Activated naive CD8-positive, alpha-beta T cell treated with anti-CD3 and anti-CD28 coated beads, Interleukin-2, amount 50 U/mL, for 16 hours (primary cell): ENCODE results near the gene RPGR.

ENCODE experiments used
- DNase-seq: peaks from one replicate; pipeline ENCODE4 v3.0.0-alpha.2; 2020; ENCODE audit warnings: low read depth, low spot score

Gene RPGR

DNA sequence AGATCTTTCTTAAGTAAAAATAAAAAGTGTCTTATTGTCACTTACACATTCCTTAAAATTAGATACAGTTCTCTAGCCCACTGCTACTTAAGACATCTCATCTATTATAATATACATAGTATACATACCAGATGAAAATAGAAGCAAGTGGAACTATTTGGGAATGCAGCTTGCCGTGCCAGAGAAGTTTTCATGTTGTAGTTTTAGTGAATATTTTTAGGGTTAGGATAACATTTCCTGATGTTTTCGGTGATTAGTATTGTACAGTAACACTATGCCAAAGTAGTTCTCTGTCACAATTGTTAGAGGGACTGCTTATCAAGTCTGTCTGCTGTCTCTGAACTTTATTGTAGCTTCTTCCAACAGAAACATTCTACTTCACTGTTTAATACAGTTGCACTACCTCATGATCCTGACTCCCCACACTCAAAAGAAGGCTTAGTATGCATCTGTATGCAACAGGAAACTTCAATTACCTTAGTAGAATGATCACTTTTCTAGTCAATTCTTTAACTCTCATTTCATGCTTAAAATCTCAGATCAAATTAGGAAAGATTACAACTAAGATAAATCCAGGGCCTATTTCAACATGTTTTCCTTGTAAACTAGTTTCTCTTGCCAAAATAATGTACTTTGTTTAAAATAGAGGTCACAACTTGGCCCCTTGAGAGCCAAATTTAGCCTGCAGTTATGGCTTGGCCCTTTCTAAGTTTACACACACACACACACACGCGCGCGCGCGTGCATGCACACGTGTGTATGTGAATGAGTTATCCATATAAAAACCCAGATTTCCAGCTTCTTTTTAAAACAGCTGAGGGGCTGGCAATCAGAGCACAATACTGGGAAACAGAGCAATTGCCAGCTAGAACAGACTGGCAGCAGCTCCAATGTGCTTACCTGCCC is 64.3 kb downstream of the RPGR start:
- DNase-seq: no peak

DNA sequence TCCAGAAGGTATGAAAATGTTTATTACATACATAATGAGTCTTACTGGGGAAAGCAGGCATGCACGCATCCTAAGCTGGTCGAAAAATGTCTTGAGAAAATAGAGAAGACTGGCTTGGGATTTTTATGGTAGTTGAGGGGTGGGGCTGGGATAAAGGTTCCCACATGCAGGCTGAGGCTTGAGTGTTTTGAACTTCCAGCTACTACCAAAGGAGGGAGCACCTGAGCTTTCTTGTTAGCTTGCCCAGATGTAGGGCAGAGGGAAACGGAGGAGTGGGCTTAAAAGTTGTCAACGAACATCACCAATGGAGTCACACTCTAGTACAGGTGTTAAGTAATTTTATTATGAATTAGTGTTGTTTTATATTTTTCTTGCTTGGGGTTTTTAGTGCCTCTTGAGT is 67.1 kb downstream of the RPGR start:
- no peak for DNase-seq

DNA sequence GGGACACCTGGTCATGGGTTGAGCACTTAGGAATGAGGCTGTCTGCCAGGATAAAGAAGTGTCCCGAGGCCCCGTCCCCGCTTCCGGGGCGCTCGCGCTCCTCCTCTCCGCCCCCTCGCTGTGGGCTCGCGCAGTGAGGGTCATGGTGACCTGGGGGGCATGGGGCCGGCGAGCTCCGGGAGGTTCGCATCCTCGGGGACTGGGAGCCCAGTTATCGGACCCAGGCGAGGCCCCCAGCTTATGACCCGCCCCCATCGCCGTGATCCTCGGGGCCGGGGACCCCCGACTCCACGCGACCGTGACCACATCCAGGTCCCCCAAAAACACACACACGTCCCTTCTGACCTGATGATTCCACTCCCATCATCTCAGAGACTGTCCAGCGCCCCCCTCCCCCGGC is 71.3 kb downstream of the RPGR start:
- no peak for DNase-seq

DNA sequence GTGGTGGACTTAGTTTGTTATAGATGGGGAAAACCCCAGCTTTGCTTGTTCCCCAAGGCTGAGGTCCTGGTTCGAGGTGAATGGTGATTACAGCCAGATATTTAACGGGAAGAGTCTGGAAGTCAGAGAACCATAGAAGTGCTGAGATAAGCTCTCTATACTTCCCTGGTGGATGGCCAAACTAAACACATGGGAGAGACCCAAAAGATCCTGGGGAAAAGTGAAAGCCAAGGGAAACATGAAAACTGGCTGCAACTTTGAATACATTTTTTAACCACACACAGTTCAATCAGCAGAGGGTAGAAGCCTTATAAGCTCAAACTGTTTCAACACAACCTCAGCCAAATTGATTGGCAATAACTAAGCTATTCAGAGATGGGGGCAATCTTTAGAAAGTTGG is 77.3 kb downstream of the RPGR start:
- no peak for DNase-seq

DNA sequence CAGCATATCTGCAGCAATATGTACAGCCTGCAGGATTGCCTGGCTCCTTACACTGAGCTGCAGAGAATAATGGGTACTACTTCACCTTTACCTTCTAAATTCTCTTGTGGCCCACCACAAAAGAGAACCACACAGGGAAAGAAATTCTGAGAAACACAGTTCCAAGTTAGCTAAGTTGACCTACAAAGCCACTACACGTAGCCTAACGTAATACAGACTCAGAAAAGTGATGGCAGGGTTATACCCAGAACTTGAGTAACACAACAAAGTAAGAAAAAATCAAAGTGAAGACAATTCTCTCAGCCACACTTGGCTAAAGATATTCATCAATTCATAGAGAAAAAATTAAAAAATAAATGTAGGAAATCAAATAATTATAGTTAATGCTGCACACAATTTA is 80.3 kb downstream of the RPGR start:
- DNase-seq: no peak

DNA sequence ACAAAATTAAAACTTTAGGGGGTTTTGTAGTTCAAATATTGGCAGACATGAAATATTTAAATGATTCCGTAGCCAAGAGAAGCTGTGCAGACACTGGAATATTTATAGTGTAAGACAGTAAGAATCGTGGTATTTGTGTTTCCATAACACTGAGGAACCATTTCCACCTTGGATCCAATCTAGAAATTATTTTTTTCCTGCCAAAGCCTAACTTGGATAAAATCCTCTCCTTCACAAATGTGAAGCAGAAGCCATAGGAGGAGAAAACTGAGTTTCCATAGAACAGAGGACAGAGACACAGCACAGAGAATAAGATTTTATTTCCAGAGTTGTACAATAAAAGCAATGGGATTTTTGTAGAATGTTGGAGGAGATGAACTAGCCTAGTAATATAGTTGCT is 86.8 kb downstream of the RPGR start:
- DNase-seq: no peak

DNA sequence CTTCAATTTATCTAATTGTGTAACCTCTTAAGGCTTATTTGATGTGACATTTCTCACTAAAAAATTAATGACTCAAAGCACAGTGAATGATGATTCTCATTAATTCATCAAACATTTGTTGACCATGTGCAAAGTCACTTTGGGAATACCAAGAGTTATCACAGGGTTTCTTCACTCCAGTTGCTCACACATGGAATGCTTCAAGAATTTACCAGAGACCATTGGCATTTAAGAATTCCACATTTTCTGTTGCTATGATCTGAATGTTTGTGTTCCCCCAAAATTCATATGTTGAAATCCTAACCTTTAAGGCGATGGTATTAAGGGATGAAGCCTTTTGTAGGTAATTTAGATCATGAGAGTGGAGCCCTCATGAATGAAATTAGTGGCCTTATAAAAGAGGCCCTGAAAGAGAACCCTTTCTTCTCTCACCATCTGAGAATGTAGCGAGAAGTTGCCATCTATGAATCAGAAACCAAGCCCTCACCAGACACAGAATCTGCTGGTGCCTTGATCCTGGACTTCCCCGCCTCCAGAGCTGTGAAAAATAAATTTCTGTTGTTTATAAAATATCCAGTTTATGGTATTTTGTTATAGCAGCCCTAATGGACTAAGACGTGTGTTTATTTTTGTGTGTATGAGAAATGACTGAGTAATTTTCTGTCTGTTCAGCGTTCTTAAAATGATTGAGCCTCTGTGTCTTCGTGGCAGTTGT is 90.3 kb downstream of the RPGR start:
- DNase-seq: no peak

DNA sequence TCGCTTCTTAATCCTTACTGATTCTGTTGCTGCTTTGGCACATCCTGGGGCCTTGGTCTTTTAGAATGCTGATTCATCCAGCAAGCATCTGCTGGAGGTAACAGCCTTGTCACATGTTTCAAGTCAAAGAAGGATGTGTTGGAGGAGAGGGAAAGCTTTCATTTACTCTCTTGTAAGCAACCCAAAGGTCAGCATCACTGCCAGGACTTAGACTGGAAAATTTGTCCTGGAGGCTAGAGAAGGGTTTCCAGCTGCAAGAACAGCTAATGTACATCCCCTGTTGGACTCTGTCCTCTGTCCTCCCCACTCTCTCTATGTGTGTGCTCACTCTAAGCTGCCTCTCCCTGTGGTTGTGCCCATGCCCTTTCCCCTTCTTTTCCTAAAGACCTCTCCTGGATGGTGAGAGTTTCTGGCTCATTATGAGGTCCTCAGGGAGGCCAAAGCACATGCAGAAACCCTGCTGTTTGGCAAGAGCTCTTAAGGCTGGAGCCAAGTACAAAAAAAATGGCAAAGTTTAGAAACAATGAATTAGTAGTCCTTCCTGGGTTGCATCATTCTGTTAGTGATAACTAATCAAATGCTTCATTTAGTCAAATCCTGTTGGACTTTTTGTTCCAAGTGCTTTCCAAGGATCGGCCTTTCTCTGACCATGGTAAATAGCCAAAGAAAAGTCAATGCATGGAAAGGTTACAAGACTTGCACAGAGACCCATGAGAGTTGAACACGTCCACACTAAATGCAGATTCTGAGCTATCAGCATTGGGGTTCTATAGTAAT is 93.2 kb downstream of the RPGR start:
- no peak for DNase-seq

DNA sequence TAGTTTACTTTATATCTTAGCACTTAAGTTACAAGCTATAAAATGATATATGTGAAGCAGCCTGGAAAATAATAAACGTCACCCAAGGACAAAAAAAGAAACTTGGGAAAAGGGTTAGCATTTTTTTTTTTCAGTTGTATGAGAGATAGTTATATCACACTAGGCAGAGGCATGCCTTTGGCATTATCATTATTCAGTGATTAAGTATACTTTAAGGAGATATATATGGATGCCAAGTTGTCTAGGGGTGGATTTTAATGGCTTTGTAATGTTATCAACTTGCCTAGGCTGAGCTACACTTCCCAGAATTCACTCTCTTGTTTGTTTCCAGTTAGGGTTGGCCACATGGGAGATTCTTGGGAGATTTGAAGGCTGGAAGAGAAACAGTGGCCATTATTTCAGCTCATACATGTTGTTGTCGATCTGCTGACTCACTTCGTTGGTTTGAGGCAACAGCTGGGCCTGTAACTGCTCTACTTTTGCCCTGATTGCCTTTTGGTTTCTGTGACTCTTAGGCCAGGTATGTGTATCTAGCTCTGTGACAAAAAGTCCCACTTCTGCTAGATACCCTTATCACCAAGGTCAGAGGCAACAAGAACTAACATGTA is 95.1 kb downstream of the RPGR start:
- DNase-seq: no peak

DNA sequence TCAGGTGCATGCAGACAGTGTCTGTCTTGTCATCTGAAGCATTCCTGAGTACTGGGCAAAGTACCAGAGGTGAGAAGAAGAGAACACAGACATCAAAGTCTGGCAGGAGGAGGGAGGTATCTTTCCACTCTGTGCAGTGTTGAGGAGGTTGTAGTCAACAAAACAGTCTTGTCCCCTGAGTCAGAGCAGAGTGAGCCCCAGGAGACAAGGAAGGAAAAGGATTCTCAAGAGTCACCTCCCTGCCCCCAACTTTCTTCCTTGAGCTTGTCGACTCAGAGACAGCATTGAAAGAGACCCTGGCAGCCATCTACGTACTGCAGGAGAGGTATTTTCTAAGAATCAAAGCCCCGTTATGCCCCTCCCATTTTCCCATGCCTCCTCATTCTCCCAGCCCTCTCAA is 102.2 kb downstream of the RPGR start:
- no peak for DNase-seq

DNA sequence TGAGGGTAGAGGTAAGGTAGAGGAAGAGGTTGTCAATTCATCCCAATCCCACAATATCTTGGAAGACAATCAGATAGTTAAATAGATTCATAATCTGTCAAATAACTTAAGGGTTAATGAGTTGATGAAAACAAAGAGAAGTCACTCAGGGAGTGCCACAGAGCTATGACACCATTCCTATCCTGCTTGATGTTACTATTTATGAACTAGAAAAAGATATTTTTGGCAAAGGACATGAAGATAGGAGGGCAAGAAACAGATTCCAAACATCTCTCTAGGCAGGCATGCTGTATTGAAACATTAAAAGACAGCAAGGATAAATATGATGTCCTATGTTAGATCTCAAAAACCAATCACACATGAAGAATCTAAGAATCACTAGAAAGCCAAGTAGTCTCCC is 103.1 kb downstream of the RPGR start:
- no peak for DNase-seq

DNA sequence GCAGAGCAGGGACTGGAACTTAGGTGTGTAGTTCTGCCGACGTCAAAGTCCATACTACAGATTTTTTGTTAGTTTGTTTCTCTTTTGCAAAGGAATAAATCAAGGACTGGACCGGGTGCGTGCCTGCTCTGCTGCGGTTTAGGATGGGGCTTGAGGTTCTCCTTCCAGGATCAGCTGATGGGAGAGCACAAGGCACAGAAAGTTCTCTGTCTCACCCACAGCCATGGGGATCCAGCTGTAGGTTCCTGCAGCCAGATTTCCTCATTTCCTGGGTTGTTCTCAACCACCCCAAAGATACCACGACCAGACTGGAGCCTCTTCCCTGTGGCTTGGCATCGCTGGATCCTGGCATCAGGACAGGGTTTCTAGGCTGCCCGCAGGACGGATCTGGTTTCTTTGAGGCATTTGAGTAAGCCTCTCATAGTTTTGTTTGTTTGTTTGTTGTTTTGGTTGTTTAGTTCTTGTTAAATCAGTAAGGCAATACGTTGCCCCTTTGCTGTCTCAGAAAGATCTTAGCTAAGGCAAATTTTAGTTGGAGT is 105.8 kb downstream of the RPGR start:
- no peak for DNase-seq

DNA sequence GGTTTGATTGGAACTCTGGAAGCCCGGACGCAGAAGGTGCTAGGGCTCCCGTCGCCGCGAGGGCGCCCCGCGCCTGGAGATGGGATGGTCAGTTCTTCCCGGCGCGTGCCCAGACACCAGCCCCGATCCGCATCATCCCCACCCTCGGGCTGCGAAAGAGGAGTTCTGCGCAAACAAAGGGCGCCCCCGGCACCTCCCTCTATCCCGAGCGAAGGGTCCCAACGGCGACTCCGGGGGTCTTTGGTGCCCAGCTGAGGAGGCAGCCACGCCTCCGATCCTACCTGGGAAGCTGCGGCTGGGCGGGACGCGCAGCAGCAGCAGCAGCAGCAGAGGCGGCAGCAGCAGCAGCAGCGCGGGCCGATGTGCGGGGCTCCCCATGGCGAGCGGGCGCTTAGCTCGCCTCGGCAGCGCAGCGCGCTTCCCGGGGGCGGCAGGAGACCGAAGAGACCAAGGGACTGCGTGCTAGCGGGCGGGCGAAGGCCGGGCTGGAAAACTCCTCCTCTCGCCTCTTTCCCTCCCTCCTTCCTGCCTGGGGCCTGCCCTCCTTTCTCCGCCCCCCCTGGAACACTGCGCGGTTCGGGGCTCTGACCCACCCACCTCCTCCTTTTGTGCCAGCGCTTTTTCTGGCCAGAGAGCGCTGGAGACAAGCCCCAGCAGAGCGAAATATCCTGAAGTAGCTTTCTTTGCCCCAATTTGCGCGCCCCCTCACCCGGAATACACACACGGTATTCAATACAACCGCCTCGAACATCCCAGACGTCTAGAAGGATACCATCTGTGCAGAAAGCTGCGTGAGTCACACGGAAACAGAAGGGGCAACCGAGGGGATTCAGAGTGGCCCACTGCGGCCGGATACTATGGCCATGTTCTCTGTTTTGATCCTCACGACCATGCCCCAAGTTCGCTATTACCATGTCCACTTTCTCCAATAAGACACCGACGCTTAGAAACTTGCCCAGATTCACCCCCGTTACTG is 106.6 kb downstream of the RPGR start, which contains the start of gene SRPX:
Gene SRPX (minus strand): TSS at position 457 of the 976 bp plus-strand sequence. CDS start 79 bp downstream, at position 378.
- no peak for DNase-seq

DNA sequence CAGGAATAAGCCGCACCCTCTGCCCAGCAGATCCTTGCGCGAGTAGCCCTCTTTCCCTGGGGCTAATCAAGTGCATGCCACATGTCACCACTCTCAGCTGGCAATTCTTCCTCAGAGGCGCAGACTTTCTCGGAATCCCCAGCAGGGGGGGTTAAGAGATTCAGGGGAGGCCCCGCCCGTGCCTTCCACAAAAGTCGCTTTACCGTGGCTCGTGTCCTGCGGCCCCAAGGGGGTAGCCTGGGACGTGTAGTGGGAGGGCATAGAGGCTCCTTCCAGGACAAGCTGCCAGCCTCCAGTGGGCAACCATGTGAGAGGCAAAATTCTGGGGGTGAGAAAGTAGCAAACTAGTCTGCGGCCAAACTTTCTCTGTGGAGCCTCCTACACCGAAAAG is 107.3 kb downstream of the RPGR start:
- no peak for DNase-seq
